IPS-15b (cell line): Measurements from ENCODE around the gene TRPT1.

Source experiments
- H3K27me3 ChIP-seq: one replicate; pipeline ENCODE4 v1.6.1; 2013; ENCODE audit warnings: low read length; ENCODE audit not compliant: control insufficient read depth, insufficient read depth
- H3K36me3 ChIP-seq: one replicate; pipeline ENCODE4 v1.6.1; 2013; ENCODE audit warnings: low read length; ENCODE audit not compliant: control insufficient read depth, insufficient read depth
- H3K4me1 ChIP-seq: one replicate; pipeline ENCODE4 v1.6.1; 2013; ENCODE audit warnings: mild to moderate bottlenecking, low read length; ENCODE audit not compliant: control insufficient read depth, insufficient read depth
- H3K4me3 ChIP-seq: one replicate; pipeline ENCODE4 v1.5.1; 2013; ENCODE audit warnings: low read depth, low read length
- H3K9ac ChIP-seq: one replicate; pipeline ENCODE4 v1.6.1; 2013; ENCODE audit warnings: low read depth, mild to moderate bottlenecking, low read length
- H3K9me3 ChIP-seq: one replicate; pipeline ENCODE4 v1.6.1; 2013; ENCODE audit warnings: mild to moderate bottlenecking, low read length; ENCODE audit not compliant: control insufficient read depth, insufficient read depth

TRPT1 gene, protein sequence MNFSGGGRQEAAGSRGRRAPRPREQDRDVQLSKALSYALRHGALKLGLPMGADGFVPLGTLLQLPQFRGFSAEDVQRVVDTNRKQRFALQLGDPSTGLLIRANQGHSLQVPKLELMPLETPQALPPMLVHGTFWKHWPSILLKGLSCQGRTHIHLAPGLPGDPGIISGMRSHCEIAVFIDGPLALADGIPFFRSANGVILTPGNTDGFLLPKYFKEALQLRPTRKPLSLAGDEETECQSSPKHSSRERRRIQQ

DNA sequence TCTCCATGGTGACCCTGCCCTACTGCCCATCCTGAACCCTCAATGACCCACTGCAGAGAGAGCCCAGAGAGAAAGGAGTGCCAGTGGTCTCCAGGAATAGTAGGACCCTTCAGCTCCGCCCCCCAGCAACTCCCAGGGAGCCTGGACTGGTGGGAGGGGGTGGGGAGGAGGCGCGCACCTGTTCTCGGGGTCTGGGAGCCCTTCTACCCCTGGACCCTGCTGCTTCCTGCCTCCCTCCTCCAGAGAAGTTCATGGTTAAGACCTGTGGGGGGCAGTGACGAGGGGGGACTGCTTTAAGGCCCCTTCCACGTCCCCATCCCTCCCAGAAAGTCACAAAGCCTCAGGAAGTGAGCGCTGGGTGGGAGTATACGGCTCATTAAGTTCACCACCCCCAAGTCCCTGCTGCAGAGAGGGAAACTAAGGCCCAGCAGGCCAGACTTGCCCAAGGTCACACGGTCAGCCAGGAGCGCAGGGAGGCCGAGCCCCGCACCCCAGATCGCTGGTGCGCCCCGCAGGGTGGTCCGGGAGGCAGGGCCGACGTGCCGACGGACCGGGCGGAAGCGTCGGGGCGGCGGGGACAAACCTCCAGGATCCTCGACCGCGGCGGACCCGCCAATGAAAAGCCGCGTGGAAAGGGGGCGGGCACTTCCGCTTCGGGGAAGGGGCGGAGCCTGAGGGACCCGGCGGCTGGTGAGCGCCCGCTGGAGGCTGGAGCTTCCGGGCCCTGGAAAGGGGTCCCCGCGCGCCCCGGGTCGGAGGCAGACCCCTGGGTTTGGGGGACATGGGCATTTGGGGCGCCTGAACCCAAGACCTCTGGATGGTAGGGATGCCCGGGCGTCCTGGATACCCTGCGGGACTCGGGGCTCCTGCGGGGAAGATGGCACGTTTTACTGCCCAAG, at the start of gene TRPT1, which contains the start of gene NUDT22:
Gene TRPT1 (minus strand): TSS at position 579 of the 899 bp plus-strand sequence. CDS start 326 bp downstream, at position 253.
Gene NUDT22 (plus strand): TSS at position 667 of the 899 bp plus-strand sequence. CDS start 379 bp downstream, outside the sequence.
- Histone ChIP-seq H3K9me3 (no peaks in the 10 kb centered on the region), H3K27me3 (no peaks in the 10 kb centered on the region), H3K36me3 (peaks cover 7% of the 10 kb centered on the region), H3K9ac (peak within 1 kb of the TSS; percentile 89), H3K4me3 (peak within 1 kb of the TSS; percentile 97), H3K4me1 (no peaks in the 10 kb centered on the region)

DNA sequence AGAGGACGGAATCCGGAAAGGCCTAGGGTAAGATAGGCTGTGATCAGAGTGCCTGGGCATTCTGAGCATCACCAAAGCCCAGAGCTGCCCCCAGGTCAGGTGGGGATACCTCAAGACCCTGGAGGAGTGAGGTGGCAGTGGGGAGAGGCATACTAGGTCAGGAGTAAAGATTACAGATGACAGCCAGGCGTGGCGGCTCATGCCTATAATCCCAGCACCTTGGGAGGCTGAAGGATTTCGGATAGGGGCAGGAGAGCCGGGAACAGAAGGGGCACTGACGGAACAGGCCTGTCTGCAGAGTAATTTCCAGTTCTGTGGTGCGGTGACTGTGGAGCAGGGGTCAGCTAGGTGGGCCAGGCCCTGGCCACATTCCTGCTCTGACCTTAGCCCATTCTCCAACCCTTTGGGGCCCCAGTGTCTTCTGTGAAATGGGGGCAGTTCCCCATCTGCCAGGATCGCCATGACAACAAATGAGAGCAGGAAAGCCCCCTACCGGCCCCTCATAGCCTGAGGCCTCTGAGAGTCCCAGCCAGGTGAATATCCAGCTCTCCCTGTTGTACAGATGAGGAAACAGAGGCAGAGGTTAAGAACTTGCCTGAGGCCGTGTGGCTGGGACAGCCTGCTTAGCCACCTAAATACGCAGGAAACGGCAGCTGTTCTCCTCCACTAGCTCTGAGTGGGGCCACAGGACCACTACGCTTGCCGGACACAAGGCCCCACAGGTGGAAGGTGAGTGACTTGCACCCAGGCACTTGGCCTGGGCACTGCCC, 49.2 kb upstream of the TRPT1 start:
- no peaks in the 10 kb centered on the region for H3K4me1 ChIP-seq
- no peak overlapping the region for H3K9ac ChIP-seq
- H3K9me3 ChIP-seq: no peaks in the 10 kb centered on the region
- no peaks in the 10 kb centered on the region for H3K27me3 ChIP-seq
- H3K4me3 ChIP-seq: no peak overlapping the region
- H3K36me3 ChIP-seq: peaks cover 7% of the 10 kb centered on the region

DNA sequence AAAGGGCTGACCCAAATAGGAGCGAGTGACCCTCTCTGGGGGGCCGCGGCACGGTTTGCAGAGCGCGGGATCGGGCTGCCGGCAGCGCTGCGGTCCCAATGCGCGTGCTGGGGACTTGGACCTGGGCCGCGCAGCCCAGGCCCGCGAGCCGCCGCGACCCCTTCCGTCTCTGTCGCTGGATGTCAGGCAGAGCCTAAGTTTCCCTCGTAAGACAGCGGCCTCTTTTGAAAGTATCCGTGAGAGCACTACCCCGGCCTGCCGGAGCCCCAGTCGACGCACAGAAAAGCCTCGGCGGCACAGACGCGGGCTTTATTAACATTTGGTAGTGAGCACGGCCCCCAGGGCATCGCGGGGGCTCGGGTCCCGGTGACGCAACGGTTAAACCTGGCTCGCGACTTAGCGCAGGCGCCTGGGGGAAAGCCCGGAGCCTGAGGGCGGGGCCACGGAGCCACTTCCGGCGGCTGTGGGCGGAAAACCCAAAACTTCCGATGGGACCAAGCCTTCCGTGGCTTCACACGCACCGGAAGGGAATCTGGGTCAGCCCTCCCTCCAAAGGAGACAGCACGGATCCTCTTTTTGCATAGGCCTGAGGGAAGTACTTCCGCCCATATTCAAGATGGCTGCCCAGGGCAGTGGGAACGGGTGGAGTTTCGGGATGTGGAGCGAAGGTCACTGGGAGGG, 43.7 kb upstream of the TRPT1 start:
- Histone ChIP-seq H3K9ac (peak overlapping the region; percentile 98), H3K27me3 (no peaks in the 10 kb centered on the region), H3K4me3 (peak overlapping the region; percentile 99), H3K36me3 (peaks cover 25% of the 10 kb centered on the region), H3K9me3 (no peaks in the 10 kb centered on the region), H3K4me1 (no peaks in the 10 kb centered on the region)

DNA sequence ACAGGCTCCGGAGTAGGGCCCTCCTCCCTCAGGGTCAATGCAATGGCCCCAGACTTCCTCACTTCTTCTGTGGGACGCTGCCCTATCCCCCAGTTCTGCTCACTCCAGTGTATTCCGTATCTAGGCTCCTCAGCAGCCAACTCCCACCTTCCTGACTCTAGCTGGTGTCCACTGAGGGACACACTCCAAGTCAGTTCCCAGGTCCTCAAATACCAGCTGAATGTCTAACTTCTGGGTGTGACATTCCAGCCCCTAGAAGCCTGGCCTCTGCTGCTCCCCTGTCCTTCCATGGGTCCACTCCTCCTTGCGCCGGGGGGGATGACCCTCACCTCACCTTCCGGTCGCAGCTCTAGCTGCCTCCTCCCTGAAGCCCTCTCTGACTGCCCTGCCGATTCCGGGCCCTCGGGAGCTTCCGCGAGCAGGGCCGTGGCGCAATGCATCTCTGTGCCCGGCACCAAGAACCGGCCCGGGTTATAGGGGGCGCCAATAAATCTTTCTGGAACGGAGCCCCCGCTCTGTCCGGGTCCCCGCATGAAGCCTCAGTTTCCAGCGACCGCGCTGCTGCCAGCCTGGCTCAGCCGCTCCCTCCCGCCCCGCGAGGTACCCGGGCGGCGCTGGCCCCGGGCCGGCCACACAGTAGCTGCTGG, 43.0 kb upstream of the TRPT1 start:
- H3K4me1 ChIP-seq: no peaks in the 10 kb centered on the region
- peak overlapping the region; percentile 89 for H3K9ac ChIP-seq
- H3K27me3 ChIP-seq: no peaks in the 10 kb centered on the region
- H3K4me3 ChIP-seq: peak overlapping the region; percentile 65
- H3K9me3 ChIP-seq: no peaks in the 10 kb centered on the region
- H3K36me3 ChIP-seq: peaks cover 32% of the 10 kb centered on the region

DNA sequence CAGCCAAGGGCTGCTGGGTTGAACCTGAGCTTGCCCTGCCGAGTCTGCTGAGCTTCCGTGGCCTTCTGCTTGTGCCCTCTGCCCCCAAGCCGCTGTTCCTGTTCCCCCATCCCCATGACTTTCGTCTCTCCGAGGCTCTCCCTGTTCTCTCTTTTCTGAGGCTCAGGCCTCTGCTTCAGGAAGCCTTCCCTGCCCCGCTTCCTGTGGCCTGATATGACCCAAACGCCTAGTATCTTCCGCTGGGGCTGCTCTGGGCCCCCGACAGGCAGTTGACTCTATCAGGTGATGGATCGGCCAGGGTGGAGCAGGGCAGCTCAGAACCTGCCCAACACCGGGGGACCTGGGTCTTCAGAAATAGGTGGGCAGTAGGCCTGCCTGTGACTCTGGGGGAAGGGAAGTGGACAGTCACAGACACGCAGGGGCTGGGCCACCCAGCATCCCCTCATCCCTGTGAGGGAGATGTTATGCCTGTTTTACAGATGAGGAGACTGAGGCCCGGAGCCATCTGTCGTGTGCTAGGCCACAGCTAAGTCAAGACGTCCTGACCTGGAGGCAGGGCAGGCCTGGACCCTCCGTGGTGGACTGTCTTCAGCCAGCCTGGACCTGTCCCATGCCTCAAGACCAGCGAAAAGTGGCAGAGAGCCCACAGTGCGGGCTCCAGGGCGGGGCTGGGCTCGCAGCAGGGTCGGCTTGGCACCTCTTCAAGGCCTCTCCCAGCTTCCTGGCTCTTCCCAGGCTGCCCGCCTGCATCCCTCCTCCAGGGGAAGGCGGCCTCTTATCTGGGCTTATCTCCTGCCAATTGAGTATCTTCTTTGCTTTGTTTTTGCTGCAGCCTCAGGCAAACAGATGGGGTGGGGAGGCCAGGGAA, 42.3 kb upstream of the TRPT1 start:
- peak overlapping the region; percentile 65 for H3K4me3 ChIP-seq
- H3K9ac ChIP-seq: peak overlapping the region; percentile 89
- peaks cover 39% of the 10 kb centered on the region for H3K36me3 ChIP-seq

DNA sequence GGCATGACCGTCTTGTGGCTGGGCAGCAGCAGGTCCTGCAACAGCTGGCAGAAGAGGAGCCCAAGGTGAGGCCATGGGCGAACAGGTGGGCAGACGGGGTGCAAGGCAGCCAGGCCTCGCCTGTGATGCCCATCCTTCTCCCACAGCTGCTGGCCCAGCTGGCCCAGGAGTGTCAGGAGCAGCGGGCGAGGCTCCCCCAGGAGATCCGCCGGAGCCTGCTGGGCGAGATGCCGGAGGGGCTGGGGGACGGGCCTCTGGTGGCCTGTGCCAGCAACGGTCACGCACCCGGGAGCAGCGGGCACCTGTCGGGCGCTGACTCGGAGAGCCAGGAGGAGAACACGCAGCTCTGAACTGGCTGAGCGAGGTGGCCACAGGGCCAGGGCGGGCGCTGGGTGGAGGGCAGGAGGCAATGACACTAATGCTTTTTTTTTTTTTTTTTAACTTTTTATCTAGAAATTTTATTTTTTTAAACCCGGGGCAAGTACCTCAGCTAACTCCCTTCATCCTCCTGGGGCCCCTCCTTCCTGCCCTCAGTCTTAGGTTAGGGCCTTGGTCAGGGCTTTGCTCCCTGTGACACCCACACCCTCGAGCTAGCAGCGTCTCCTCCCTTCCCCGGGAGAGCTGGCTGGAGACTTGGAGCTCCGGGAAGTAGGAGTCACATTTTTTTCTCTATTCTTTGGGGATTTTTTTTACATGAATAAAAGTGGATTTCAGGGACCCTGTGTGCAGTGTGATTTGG, 41.4 kb upstream of the TRPT1 start:
- no peaks in the 10 kb centered on the region for H3K4me1 ChIP-seq
- H3K36me3 ChIP-seq: peaks cover 44% of the 10 kb centered on the region
- H3K27me3 ChIP-seq: no peaks in the 10 kb centered on the region
- H3K4me3 ChIP-seq: no peak overlapping the region
- H3K9me3 ChIP-seq: no peaks in the 10 kb centered on the region
- no peak overlapping the region for H3K9ac ChIP-seq

More for the DNA sequence above, 42.3 kb upstream of the TRPT1 start:
- Histone ChIP-seq H3K27me3 (no peaks in the 10 kb centered on the region), H3K4me1 (no peaks in the 10 kb centered on the region), H3K9me3 (no peaks in the 10 kb centered on the region)

DNA sequence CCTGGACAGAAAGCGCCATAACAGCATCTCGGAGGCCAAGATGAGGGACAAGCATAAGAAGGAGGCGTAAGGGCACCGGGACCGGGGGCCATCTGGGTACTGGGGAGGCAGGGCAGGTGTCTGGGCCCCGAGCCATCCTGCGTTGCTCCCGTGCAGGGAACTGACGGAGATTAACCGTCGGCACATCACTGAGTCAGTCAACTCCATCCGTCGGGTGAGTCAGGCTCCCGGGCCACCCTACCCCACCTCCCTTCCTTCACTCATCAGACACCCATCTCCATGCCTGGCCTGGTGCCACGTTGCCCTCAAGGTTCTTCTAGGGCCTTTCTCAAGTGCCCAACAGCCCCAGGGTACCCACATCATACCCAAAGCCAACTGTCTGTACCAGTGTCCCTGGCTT, 40.4 kb upstream of the TRPT1 start:
- no peaks in the 10 kb centered on the region for H3K9me3 ChIP-seq
- H3K4me1 ChIP-seq: no peaks in the 10 kb centered on the region
- no peak overlapping the region for H3K4me3 ChIP-seq
- H3K27me3 ChIP-seq: no peaks in the 10 kb centered on the region
- H3K9ac ChIP-seq: no peak overlapping the region
- peaks cover 51% of the 10 kb centered on the region for H3K36me3 ChIP-seq

DNA sequence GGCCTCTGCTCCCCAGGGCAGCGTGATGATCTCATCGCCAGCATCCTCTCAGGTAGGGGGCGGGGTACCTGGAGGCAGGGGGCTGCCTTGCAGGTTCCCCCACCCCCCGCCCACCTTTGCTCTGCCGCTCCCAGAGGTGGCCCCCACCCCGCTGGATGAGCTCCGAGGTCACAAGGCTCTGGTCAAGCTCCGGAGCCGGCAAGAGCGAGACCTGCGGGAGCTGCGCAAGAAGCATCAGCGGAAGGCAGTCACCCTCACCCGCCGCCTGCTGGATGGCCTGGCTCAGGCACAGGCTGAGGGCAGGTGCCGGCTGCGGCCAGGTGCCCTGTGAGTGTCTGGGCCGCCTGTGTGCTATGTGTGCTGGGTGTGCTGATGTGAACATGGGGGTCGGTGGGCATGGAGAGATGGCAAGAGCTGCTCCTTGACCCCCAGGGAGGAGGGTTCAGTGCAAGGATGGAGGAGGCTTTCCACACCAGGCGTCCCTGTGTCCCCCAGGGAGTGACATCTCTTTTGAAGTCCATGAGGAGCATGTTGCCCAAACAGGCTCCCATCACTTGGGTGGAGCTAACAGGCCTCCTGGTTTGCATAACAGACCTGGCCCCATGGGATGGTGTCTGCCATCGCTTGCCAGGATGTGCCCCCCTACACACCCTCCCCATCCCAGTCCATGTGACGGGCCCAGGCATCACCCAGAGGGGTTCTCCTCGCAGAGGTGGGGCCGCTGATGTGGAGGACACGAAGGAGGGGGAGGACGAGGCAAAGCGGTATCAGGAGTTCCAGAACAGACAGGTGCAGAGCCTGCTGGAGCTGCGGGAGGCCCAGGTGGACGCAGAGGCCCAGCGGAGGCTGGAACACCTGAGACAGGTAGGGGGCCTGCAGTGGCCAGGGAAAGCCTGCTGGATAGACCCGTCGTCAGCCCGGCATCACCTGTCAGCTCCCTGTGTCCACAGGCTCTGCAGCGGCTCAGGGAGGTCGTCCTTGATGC, 39.5 kb upstream of the TRPT1 start:
- Histone ChIP-seq H3K27me3 (no peaks in the 10 kb centered on the region), H3K9ac (no peak overlapping the region), H3K36me3 (peaks cover 56% of the 10 kb centered on the region), H3K4me3 (no peak overlapping the region), H3K4me1 (no peaks in the 10 kb centered on the region), H3K9me3 (no peaks in the 10 kb centered on the region)

DNA sequence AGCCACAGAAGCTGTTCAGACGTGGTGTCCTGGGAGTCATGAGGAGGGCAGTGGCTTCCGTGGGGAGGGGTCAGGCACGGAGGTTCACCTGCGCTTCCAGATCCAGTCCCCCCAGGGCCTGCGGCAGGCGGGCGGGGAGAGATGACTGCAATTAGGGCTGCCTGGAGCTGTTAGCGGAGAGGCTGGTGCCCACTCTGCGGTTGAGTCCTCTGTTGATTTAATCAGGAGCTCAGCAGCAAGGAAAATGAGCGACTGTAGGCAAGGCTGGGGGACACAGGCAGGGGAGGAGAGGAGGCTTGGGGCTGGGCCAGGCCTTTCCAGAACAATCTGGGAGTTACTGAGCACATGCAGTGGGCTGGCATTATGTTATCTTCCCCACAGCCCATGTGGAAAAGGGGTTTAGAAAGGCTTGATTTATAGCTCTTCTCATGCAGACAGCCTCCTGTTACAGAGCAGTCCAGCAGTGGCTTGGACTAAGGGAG, 38.4 kb upstream of the TRPT1 start:
- Histone ChIP-seq H3K27me3 (no peaks in the 10 kb centered on the region), H3K4me1 (no peaks in the 10 kb centered on the region), H3K36me3 (peaks cover 66% of the 10 kb centered on the region), H3K9ac (no peak overlapping the region), H3K4me3 (no peak overlapping the region), H3K9me3 (no peaks in the 10 kb centered on the region)
